ENCODE results near the gene ADRM1.

- TF ChIP-seq POLR2AphosphoS5 (IDR thresholded peaks at IDR 0.05), result no peak
- no peak for TF ChIP-seq CTCF (IDR thresholded peaks at IDR 0.05)
- TF ChIP-seq POLR2A (IDR thresholded peaks at IDR 0.05; ENCODE audit: low read depth), result no peak
- no peak for TF ChIP-seq EP300 (IDR thresholded peaks at IDR 0.05)
Measured at GRCh38 chr20:62347151-62347404, 44.3 kb downstream of the ADRM1 start.

All from esophagus muscularis mucosa (tissue), 4 donors.